ENCODE measurements around the gene GPX4.
A peak's percentile ranks its signal among the peaks of the same experiment; 100 is the strongest.

Gene GPX4

GRCh38 chr19:1122021-1122971 lies 18.5 kb downstream of the GPX4 start:
- Histone ChIP-seq H3K27ac (ENCODE audit: low read length) (no peak overlapping the region), H2AFZ (ENCODE audit: low read depth, low read length) (no peak overlapping the region), H3K36me3 (ENCODE audit: insufficient read depth, low read length) (peaks cover 77% of the 10 kb centered on the region), H3K9me3 (ENCODE audit: insufficient read depth, low read length, severe bottlenecking) (no peaks in the 10 kb centered on the region), H3K4me3 (ENCODE audit: low read depth in 1 of 2, low read length in 2 of 2) (no peak overlapping the region), H3K79me2 (ENCODE audit: insufficient read depth, low read length) (no peaks in the 10 kb centered on the region), H3K4me2 (ENCODE audit: insufficient read depth, low read length) (no peak overlapping the region), H3K27me3 (ENCODE audit: insufficient read depth, low read length, poor library complexity) (no peaks in the 10 kb centered on the region), H3K4me1 (ENCODE audit: insufficient read depth, low read length) (no peaks in the 10 kb centered on the region), H3K9ac (ENCODE audit: low read depth, low read length) (no peak overlapping the region), H4K20me1 (ENCODE audit: insufficient read depth, low read length) (peaks cover 7% of the 10 kb centered on the region; the same call in 1 of the 2 replicates)
- ATAC-seq (ENCODE audit: insufficient read depth, low read depth) = no peak
- DNase-seq = no peak
- no peak for TF ChIP-seq EZH2 (IDR thresholded peaks at IDR 0.05; ENCODE audit: borderline replicate concordance, low read depth, low read length, severe bottlenecking)
- TF ChIP-seq CTCF (IDR thresholded peaks at IDR 0.05; ENCODE audit: borderline replicate concordance, extremely low read depth, low read length, poor library complexity, severe bottlenecking) = no peak

- ATAC-seq (ENCODE audit: insufficient read depth, low read depth) (no peak), DNase-seq (peak; percentile 24)
- TF ChIP-seq EZH2 (IDR thresholded peaks at IDR 0.05; ENCODE audit: borderline replicate concordance, low read depth, low read length, severe bottlenecking) = no peak
- TF ChIP-seq CTCF (IDR thresholded peaks at IDR 0.05; ENCODE audit: borderline replicate concordance, extremely low read depth, low read length, poor library complexity, severe bottlenecking) = no peak
- Histone ChIP-seq H3K27ac (ENCODE audit: low read length) (no peak overlapping the region), H4K20me1 (ENCODE audit: insufficient read depth, low read length) (peaks cover 7% of the 10 kb centered on the region; the same call in 1 of the 2 replicates), H3K27me3 (ENCODE audit: insufficient read depth, low read length, poor library complexity) (no peaks in the 10 kb centered on the region), H3K9ac (ENCODE audit: low read depth, low read length) (no peak overlapping the region), H3K36me3 (ENCODE audit: insufficient read depth, low read length) (peaks cover 76% of the 10 kb centered on the region), H2AFZ (ENCODE audit: low read depth, low read length) (no peak overlapping the region), H3K79me2 (ENCODE audit: insufficient read depth, low read length) (no peaks in the 10 kb centered on the region), H3K4me3 (ENCODE audit: low read depth in 1 of 2, low read length in 2 of 2) (no peak overlapping the region), H3K9me3 (ENCODE audit: insufficient read depth, low read length, severe bottlenecking) (no peaks in the 10 kb centered on the region), H3K4me1 (ENCODE audit: insufficient read depth, low read length) (no peaks in the 10 kb centered on the region), H3K4me2 (ENCODE audit: insufficient read depth, low read length) (no peak overlapping the region)
These were observed 19.2 kb downstream of the GPX4 start for GRCh38 chr19:1122972-1123363.

- peaks cover 73% of the 10 kb centered on the region for H3K36me3 ChIP-seq (ENCODE audit: insufficient read depth, low read length)
- H3K9ac ChIP-seq (ENCODE audit: low read depth, low read length) = no peak overlapping the region
- H3K79me2 ChIP-seq (ENCODE audit: insufficient read depth, low read length) = no peaks in the 10 kb centered on the region
- H3K4me2 ChIP-seq (ENCODE audit: insufficient read depth, low read length) = no peak overlapping the region
- no peaks in the 10 kb centered on the region for H3K9me3 ChIP-seq (ENCODE audit: insufficient read depth, low read length, severe bottlenecking)
- H4K20me1 ChIP-seq (ENCODE audit: insufficient read depth, low read length) = peaks cover 7% of the 10 kb centered on the region; the same call in 1 of the 2 replicates
- H2AFZ ChIP-seq (ENCODE audit: low read depth, low read length) = no peak overlapping the region
- no peak overlapping the region for H3K27ac ChIP-seq (ENCODE audit: low read length)
- no peaks in the 10 kb centered on the region for H3K4me1 ChIP-seq (ENCODE audit: insufficient read depth, low read length)
- no peak for ATAC-seq (ENCODE audit: insufficient read depth, low read depth)
- no peaks in the 10 kb centered on the region for H3K27me3 ChIP-seq (ENCODE audit: insufficient read depth, low read length, poor library complexity)
- no peak overlapping the region for H3K4me3 ChIP-seq (ENCODE audit: low read depth in 1 of 2, low read length in 2 of 2)
- no peak for TF ChIP-seq EZH2 (IDR thresholded peaks at IDR 0.05; ENCODE audit: borderline replicate concordance, low read depth, low read length, severe bottlenecking)
- TF ChIP-seq CTCF (IDR thresholded peaks at IDR 0.05; ENCODE audit: borderline replicate concordance, extremely low read depth, low read length, poor library complexity, severe bottlenecking) = no peak
- DNase-seq = no peak
These were observed 19.6 kb downstream of the GPX4 start for GRCh38 chr19:1123381-1123780.
